VCaP (cell line): ENCODE data around the gene GLOD5.
A peak's percentile ranks its signal among the peaks of the same experiment; 100 is the strongest.

Experiments
- H3K27ac ChIP-seq: fragments of 450-650 bp; 2 replicates; pipeline ENCODE4 v1.5.1; 2017
- CTCF ChIP-seq: fragments of 450-650 bp; conservative IDR thresholded peaks from 2 replicates; pipeline ENCODE4 v1.5.1; 2017; ENCODE audit warnings: mild to moderate bottlenecking, moderate library complexity

The GLOD5 gene

GRCh38 chrX:48720577-48721250 is 40.8 kb upstream of the GLOD5 start:
- no peak overlapping the region for H3K27ac ChIP-seq
- no peak for TF ChIP-seq CTCF

- H3K27ac ChIP-seq, result no peak overlapping the region
- no peak for TF ChIP-seq CTCF
These were observed 39.6 kb upstream of the GLOD5 start for GRCh38 chrX:48721916-48722315.

- no peak overlapping the region for H3K27ac ChIP-seq
- no peak for TF ChIP-seq CTCF
These were observed 35.0 kb upstream of the GLOD5 start for GRCh38 chrX:48726596-48726995.

GRCh38 chrX:48728653-48729052 is 32.9 kb upstream of the GLOD5 start:
- no peak overlapping the region for H3K27ac ChIP-seq
- no peak for TF ChIP-seq CTCF

- no peak overlapping the region for H3K27ac ChIP-seq
- TF ChIP-seq CTCF, result no peak
These were observed 25.2 kb upstream of the GLOD5 start for GRCh38 chrX:48736303-48736702.

GRCh38 chrX:48736878-48737212 is 24.7 kb upstream of the GLOD5 start:
- no peak for TF ChIP-seq CTCF
- peak overlapping the region; percentile 69; the same call in 1 of the 2 replicates for H3K27ac ChIP-seq

- H3K27ac ChIP-seq, result peak overlapping the region; percentile 69
- TF ChIP-seq CTCF, result no peak
These were observed 24.2 kb upstream of the GLOD5 start for GRCh38 chrX:48737213-48737938.
